NCI-H2107 treated with DMSO at 0.1 percent for 48 hours (cell line): ENCODE measurements around the gene PCGF3.
"Not testable (repeated sequence)": the region's sequence is repeated elsewhere in the genome, so short reads cannot be mapped to it uniquely, and the experiment has no call there.

Experiments
- DNase-seq: peaks from one replicate; lab custom pipeline; 2025; ENCODE audit not compliant: unreplicated experiment; lab: John Stamatoyannopoulos, UW

The PCGF3 gene

DNA sequence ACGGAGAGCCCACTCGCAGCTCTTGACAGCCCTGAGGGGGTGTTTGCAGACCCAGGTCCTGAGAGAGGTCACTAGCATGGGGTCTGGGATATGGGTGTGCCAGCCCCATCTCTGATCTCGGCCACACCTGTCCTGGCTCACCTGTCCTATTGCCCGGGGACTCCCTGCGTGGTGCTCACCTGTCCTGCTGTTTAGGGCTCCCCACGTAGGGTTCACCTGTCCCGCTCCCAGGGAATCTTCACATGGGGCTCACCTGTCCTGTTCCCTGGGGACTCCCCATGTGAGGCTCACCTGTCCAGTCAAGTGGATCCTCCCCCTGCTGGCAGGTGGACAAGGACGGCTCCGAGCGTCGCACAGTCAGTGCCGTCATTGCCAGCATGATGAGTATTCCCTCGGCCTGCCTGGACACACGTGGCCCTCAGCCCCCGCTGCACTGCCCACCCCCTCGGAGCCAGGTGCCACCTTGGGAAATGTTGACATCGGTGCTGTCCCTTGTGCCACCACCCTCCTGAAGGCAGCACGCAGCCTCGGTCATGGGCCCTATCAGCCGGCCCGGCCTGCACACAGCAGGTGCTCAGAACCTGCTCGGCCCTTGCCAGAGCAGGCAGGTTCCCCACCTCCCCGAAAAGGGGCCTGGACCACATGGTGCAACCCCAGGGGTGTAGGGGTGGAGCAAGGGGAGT lies 23.0 kb upstream of the PCGF3 start:
- DNase-seq: no peak

- DNase-seq: no peak
Observed at GRCh38 chr4:683247-683897, 22.3 kb upstream of the PCGF3 start.

- no peak for DNase-seq
Observed at GRCh38 chr4:683982-684622, 21.5 kb upstream of the PCGF3 start.

DNA sequence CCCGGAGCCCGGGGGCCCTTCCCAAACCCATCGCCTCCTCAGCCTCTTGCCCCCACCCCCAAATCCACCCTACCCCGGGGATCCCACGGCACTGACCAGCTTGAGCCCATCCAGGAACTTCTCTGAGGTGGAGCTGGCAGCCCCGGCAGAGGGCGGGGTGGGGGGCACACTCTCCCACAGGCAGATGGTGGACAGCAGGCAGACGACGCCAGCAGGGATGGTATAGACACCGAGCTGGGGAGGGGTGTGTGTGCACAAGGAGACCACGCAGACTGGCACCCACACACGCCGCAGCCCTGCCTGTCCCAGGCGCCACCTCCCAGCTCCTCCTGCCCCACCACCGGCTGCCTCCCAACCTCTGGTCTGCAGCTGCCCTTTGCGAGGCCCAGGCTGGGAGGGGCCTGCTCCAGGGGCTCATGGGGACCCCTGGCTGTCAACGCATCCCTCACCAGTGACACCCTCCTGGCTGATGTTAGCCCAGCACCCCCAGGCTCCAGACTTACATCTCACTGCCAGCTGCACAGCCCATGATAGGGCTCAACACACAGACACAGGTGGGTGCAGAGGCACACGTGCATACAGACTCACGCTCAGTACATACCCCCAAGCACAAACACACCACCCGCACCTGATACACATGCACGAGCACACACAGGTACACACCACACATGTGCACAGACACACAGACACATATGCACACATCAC lies 20.9 kb upstream of the PCGF3 start:
- DNase-seq: no peak

DNA sequence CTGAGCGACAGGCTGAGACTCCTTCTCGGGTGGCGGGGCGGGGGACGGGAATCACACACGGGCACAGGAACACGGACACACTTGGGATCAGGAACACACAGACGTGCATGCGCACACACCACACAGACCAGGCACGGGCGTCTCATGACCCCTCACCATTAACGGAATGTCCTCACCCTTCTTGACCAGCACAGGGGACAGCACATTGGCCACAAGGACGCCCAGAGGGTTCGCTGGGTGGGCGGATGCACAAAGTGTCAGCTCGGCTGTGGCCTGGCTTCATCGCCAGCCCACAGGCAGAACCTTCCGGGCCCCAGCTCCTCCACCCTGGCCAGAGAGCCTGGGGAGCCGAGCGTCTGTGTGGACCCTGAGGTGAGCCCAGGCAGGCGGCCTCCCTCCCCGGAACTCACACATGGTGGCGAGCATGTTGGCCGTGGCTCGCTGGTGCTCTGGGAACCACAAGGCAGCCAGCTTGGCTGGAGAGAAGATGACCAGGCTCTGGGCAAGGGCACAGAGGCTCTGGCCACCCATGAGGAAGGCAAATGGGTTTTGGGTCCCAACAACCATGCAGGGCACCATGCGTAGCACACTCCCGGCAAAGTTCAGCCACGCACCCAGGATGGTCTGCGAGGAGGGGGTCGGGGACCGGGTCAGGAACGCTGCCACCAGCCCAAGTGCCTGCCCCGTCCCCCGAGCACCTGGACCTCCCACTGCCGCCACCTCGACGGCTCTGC lies 19.8 kb upstream of the PCGF3 start:
- no peak for DNase-seq

DNA sequence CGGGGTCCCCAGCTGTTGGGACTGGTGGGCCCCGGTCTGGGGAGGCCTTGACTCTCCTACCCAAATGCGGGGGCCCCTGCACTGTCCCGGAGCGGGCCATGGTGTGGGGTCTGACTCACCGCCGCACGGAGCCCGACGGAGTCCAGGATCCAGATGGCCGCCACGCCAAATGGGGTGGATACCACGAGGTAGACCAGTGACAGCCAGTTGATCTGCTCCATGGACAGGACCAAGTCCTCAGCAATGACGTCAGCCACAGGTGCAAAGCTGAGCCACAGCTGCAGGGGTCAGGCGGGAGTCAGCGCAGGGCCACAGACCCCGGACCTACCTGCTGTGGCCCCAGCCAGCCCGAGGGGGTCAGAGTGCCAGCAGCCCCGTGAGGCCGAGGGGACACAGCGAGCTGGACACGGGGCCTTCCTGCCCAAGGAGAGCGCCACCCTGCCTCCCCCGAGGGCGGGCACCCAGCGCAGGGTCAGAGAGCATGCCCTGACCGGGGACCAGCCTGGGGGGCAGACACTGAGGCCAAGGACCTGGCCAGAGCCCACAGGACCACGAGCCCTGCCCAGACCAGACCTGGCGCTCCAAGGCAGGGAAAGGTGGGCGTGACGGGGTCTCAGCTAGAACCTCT lies 19.1 kb upstream of the PCGF3 start:
- no peak for DNase-seq

DNA sequence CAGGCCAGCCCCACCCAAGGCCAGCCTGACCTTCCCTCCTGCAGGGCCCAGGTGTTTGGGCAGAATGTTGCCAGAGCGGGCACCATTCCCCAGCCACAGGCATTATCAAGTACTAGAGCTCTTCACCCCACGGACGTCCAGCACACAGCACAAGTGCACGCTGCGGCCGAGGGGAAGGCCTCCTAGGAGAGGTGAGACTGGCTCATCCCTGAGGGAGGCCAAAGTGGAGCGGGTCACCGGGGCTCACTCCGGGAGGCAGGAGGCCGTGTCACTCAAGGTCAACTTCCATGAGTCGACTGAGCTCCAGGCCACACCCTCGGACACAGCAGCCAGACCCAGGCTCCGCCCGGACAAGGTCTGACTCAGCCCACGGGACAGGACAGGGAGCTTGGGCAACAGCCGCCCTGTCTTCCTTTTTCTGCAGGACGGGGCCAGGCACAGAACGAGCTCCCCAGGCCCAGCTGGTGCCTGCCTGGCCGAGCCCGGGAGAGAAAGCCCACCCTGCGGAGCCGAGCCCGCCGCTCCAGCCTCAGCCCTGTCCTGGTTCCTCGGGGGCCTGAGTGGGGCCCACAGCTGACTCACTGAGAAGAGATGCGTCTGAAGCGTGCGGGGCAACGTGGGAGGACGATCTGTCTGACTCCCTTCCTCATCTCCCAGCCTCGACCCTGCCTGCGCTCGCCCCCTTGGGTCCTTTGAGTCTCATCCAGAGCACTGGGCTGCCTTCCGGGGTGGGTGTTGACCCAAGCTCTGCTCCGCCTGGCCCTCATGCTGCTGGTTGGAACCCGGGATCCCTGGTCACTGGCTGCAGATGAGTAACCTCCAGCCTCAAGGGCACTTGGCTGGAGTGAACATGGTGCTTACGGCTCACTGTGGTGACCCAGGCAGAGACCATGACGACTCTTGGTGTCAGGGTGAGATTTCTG lies 18.3 kb upstream of the PCGF3 start:
- DNase-seq: no peak

- DNase-seq: no peak
Observed at GRCh38 chr4:687971-688853, 17.4 kb upstream of the PCGF3 start.

GRCh38 chr4:688854-689681 lies 16.6 kb upstream of the PCGF3 start, which contains the start of gene SLC49A3:
Gene SLC49A3, minus strand, starts transcription at chr4:689151. Its CDS starts 24 bp downstream, at chr4:689127.
- no peak for DNase-seq

GRCh38 chr4:689723-690122 lies 15.9 kb upstream of the PCGF3 start:
- no peak for DNase-seq

DNA sequence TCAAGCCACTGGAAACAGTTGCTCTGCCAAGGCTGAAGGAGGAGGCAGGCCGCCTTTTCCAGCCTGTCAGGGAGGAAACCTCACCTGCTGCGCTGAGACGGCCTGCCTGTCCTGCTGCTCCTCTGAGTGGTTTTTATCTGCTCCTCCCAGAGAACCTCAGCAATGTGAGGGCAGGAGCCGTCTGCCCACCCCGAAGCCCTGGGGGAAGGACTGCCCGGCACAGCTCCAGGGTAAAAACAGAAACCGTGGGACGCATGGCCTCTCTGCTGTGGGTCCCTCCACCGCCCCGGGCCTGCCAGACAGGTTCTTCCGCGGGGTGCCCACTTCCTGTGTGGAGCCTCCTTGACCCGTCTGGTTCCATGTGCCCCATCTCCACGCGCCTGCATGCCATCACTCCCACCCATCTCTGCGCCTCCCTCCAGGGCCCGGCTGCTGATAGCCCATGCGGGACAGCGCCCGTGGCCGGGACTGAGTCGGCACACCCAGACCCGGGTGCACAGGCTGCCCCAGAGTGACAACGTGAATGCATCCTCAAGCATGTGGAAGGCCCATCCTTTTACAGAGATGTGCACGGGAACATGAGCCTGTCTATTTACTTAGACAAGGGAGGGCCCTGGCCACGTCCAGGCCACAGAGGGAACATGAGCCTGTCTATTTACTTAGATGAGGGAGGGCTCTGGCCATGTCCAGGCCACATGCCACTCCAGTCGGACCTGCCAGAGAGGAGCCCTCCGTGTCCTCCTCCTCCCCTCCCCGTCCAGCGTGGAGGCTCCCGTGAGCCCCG lies 12.7 kb upstream of the PCGF3 start:
- DNase-seq: no peak

DNA sequence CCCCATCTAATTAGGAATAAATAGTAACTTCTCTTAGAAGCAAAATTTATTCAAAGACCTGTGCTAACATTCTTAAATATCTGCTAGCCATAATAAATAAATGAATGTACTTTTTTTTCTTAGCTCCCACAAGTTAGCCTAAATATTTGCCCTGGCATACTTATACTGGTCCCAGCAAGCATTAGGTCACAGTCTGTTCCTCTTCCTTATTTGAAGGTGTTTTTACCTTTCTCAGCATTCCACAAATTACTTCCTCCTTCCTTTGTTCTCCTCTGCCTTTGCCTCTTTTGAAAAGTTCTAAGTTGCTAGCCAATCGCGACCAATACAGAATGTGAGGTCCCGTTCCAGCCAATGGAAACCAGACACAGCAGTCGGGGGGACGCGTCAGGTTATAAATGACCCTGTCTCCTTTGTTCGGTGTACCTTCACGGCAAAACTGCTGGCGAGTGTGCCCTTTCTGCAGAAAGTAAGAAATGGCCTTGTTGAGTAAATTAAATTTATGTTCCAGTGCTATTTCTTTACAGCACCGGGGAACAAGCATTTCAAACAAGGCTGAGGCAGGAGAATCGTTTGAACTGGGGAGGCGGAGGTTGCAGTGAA lies 11.2 kb upstream of the PCGF3 start:
- DNase-seq: not testable (repeated sequence)

DNA sequence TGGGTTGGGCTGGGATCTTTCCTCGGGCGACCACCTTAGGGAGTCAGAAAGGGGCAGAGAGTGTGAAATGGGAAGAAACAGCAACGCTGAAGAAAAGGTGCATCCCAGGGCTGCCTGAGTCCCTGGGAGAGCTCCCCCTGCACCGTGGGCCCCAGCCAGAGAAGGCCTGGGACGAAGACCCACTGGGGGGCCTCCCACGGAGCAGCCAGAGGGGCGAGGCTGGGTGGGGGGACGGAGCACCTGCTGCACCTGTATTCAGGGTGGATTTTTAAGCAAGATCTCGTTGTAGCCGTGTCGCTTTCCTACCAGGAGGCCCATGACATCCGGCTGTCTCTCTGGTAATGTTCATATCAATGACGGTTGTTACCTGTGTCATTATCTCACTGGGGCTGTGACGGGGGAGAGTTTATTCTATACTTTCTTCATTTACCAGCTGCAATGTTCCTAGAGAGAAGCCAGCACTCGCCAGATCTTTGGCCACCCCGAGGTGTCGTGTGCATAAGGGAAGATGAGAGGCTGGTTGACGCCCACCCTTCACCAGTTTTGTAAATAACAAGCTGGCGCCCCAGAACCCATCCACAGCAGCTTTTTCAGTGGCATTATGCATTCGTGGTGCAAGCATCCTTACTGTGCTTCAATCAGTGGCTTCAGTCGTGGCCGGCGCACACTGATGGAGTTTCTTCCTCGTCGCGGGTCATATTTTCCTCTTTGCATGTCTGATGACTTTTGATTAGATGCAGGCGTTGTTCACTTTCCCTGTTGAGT lies 5.6 kb upstream of the PCGF3 start:
- no peak for DNase-seq

DNA sequence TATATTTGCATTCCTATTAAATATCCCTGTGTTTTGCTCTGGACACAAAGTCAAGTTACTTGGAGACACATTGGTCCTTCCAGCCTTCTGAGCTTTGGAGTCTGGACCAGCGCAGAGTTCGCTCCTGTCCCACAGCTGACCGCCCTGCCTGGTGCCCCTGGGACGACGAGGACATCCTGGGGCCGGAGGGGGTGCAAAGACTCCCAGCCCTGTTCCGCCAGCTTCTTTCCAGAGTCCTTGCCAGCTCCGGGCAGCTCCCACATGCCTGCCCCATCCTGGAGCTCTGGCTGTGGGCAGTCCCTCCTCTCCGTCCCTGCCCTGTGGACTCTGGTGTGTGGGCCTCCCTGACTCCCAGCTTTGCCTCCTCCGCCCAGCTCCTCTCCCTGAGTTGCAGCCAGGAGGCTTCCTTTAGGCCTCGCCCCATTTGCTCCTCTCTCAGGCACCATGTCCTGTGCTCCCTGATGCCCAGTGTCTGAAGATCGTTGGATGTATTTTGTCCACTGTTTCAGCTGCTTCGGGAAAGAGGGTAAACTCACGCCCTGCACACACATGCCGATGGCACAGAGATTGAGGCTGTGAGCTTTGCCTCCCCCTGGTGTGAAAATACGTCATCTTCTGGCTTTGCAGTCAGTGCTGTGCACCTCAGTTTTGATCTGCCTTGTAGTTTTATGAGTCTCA lies 4.9 kb upstream of the PCGF3 start:
- DNase-seq: no peak

- no peak for DNase-seq
Observed at GRCh38 chr4:702618-703048, 3.0 kb upstream of the PCGF3 start.
